Measurements from ENCODE around the gene LMLN. TPM values are rescaled to one million over a fixed set of nuclear protein-coding genes. Genes with fewer than 3 reads are reported as not detected.
"Not testable (repeated sequence)": the region's sequence is repeated elsewhere in the genome, so short reads cannot be mapped to it uniquely, and the experiment has no call there.

Gene LMLN
- polyA plus RNA-seq, 1 donor: 3.4 TPM

- no peak for DNase-seq (ENCODE audit: low read depth)
Measured at GRCh38 chr3:198079771-198080520, 119.9 kb downstream of the LMLN start.

- no peak for DNase-seq (ENCODE audit: low read depth)
Measured at GRCh38 chr3:198080521-198081384, 120.7 kb downstream of the LMLN start.

- no peak for DNase-seq (ENCODE audit: low read depth)
Measured at GRCh38 chr3:198081421-198081844, 121.4 kb downstream of the LMLN start.

- DNase-seq (ENCODE audit: low read depth): not testable (repeated sequence)
Measured at GRCh38 chr3:198082226-198082625, 122.2 kb downstream of the LMLN start.

GRCh38 chr3:198088421-198088955, 128.5 kb downstream of the LMLN start:
- no peak for DNase-seq (ENCODE audit: low read depth)

- DNase-seq (ENCODE audit: low read depth): no peak
Measured at GRCh38 chr3:198090795-198091332, 130.8 kb downstream of the LMLN start.

- DNase-seq (ENCODE audit: low read depth): no peak
Measured at GRCh38 chr3:198092276-198092675, 132.3 kb downstream of the LMLN start.

GRCh38 chr3:198093112-198093679, 133.2 kb downstream of the LMLN start:
- no peak for DNase-seq (ENCODE audit: low read depth)

Other genes with a start within 250 kb of the LMLN start
- 10.5 TPM for gene RUBCN, start 223.3 kb upstream of the LMLN start, polyA plus RNA-seq (ENCODE audit: insufficient read length)
- 71.9 TPM for gene FYTTD1, start 210.3 kb upstream of the LMLN start, polyA plus RNA-seq (ENCODE audit: insufficient read length)
- 28.4 TPM for gene LRCH3, start 169.0 kb upstream of the LMLN start, polyA plus RNA-seq (ENCODE audit: insufficient read length)
- gene RPL35A, start 10.0 kb upstream of the LMLN start, polyA plus RNA-seq (ENCODE audit: insufficient read length): 1,909 TPM

Measured in forelimb muscle (tissue), 1 donor.